ENCODE data around the gene IFRD1.

The IFRD1 gene, protein sequence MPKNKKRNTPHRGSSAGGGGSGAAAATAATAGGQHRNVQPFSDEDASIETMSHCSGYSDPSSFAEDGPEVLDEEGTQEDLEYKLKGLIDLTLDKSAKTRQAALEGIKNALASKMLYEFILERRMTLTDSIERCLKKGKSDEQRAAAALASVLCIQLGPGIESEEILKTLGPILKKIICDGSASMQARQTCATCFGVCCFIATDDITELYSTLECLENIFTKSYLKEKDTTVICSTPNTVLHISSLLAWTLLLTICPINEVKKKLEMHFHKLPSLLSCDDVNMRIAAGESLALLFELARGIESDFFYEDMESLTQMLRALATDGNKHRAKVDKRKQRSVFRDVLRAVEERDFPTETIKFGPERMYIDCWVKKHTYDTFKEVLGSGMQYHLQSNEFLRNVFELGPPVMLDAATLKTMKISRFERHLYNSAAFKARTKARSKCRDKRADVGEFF

DNA sequence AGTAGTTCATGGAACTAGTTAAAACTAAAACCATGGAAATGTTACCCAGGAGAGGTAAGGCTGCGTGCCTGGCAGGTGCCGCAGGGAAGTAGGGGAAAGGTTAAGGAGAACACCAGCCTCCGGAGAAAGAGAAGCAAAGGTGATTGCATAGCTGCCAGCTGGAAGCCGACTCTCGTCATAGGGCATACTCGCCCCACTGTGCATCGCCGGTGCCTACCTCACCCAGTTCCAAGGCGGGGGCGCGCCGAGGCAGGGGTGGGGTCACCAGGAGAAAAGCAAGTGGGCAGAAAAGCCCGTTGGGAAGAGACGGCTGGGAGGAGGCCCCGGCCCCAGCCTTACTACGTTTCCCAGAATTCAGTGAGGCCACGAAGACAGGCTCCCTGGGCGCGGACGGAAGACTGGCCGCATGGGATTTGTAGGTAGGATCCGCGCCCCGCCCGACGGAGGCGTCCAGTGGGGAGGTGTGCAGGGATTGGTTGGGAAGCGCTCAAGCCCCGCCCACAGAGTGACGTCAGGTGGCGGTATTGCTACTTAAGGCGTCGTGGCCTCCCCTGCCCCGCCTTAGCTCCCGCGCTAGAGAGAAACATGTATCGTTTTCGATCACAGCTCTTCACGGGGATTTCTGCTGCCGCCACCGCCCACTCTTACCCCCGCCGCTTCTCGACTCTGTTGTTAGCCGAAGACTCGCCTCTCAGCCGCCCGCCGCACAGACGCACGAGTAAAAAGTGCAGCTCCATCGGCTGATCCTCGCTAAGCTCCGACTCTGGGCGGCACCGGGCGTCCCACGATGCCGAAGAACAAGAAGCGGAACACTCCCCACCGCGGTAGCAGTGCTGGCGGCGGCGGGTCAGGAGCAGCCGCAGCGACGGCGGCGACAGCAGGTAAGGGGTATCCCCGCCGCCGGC lies at the start of gene IFRD1:
TSS of gene IFRD1 (plus strand) at position 559 of the 905 bp plus-strand sequence. CDS start at position 788, 229 bp downstream.
- DNase-seq: peak; percentile 100

DNA sequence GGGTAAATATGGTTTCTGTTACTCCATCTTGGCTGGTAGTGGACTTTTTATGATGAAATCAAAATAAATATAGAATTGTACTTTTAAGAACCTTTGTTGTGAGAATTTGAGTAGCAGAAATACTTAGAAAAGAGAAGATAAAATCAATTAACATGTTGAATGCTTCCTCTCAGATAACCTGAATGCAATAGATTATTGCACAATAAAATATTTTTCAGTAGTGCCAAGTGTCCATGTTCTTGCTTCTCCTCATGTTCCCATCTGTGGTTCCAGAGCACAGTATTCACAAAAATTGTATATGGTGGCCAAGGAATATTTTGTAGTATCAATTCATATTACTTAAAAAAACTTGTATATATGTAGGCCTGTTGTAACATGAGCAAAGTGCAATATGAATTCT lies 45.9 kb upstream of the IFRD1 start:
- no peak for DNase-seq

DNA sequence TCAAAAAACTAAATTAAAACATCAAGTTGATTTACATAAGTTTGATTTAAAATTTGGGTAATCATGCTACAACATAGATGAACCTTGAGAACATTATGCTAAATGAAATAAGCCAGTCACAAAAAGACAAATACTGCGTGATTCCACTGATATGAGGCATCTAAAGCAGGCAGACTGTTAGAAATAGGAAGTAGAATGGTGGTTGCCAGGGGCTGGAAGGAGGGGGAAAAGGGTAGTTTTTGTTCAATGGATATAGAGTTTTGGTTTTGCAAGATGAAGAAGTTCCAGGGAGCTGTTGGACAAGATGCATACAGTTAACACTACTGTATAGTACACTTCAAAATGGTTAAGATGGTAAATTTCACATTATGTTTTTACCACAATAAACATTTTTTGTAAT lies 45.0 kb upstream of the IFRD1 start:
- no peak for DNase-seq

DNA sequence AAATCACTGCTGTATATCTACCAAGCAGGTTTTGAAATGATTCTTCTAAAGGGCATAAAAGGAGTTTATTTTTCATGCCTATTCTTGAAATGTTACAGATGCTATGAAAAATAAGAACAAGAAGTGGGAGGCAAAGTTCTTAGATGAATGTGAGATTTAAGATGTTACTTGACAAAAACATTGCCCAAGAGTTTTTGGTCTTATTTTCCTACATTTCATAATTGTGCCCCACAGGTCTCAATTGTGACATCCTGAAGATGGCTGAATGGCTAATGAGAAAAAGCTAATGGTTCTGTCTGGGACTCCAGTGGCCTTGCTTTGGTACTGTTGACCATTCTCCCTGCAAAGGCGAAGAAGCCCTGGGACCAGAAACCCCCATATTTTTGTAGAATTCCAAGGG lies 43.0 kb upstream of the IFRD1 start:
- no peak for DNase-seq

DNA sequence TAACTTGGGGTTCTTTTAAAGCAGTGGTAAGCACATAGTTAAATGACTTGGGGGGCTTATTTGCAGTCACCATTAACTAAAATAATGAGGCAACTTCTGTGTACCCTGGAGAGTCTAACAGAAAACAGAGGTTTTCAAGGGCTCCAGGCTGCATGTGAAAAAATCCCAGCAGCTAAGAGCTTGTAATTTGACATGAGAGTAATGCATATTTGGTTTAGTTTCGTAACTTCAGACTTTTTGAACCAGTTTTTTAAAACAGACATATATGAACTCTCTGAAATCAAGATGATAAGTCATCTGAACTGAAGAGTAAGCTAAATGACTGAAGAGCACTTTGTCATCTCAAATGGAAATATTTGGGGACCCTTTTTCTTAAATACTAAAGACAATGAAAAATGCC lies 40.2 kb upstream of the IFRD1 start:
- no peak for DNase-seq

DNA sequence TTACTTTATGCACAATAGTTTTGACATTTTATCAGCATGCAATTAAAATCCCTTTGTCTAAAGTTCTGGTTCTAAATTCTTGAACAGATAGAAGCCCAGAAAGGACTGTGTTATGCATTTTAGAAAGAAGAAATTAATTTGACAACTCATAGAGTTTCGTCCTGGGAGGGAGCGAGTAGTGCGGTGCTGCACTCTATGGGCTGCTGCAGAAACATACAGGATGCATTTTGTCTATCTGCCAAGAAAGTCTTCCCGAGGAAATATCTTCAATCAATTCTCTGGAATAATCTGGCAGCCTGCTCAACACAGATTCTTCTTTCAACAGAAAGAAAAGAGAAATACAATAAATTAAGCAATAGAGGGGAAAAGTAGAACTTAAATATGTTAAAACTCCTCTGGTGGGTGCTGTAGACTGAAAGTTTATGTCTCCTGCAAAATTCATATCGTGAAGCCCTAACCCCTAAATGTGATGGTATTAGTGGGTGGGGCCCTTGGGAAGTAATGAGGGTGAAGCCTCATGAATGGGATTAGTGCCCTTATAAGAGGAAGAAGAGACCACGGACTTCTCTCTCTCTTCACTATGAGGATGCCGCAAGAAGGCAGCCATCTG lies 39.0 kb upstream of the IFRD1 start:
- DNase-seq: no peak

DNA sequence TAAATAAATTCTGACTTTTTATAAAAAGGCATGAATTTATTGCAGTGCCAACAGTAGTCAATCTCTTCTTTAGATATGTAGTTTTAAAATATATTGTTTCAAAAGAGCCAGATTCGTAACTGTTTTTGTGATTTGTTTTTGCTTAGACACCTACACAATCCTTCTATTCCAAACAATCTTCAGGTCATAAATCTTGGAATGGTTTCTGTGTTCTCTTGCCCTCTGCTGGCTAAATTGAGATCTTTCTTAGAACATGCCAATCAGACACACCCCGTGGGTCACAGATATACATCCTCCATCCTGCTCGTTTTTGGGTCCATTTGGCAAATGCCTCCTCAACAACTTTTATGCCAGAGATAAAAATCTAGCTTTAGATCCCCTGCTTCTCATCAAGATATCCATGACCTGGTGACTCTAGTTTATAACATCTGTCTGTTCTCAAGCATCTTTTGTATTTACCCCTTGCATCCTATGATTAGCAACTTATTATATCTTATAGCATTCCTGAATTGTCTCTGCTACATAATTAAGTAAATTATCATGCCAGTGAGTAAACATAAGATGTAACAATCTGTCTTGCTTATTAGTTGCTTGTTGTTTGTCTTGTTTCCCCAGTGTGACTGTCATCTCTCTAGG lies 35.3 kb upstream of the IFRD1 start:
- DNase-seq: peak; percentile 47

DNA sequence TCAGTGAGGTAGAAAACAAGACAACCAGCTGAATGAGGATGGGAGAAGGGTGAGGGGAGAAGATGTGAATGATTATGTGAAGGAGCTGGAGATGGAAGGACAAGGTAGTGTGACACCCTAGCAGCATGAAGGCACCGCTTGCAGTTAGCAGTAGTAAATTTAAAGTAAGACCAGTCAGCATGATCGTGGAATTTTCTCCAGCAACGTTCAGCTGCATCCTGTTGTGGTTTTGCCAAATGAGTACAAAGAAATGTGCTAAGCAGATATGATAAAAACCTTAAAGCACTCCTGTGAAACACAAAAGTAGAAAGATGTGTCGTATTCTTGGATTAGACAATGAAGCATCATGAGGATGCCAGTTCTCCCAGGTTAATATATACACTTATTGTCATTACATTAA lies 34.1 kb upstream of the IFRD1 start:
- DNase-seq: no peak

DNA sequence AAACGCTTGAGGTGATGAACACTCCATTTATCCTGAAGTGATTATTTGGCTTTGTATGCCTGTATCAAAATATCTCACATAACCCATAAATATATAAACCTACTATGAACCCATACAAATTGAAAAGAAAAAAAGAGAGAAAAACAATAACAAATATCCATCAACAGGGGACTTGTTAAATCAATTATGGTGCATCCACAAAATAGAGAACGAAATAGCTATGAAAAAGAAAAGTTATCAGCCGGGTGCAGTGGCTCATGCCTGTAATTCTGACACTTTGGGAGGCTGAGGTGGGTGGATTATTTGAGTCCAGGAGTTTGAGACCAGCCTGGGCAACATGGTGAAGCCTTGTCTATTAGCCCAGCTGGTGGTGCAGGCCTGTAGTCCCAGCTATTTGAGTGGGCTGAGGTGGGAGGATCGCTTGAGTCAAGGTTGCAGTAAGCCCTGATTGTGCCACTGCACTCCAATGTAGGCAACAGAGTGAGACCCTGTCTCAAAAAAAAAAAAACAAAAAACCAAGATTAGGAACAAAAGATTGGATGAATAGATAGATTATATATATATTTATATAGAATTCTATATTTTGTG lies 30.6 kb upstream of the IFRD1 start:
- no peak for DNase-seq

DNA sequence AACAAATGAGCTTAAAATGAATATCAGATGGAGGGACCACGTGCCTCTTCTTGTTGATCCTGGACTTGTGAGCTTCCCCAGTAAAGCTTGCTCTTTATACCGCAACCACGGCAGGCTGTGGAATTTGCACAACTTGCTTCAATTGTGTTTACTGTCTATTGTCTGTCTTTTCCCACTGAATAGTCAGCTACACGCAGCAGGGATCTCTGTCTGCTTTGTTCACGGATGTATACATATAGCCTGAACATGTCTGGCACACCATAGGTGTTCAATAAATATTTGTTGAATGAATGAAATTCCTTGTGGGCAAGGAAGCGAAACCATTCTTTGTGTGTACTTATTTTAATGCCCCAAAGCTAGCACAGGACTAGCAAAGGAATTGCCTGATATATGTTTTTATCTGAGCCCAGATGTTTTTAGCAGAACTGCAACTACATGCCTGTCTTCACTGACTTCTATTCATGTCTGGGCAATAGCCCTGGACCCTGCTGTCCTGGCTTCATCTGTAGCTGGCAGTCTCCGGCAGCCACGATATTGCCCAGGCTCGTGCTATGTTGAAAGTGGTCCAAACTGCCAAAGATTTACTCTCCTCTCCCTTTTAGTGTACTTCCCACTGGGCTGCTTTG lies 29.9 kb upstream of the IFRD1 start:
- DNase-seq: peak; percentile 47

DNA sequence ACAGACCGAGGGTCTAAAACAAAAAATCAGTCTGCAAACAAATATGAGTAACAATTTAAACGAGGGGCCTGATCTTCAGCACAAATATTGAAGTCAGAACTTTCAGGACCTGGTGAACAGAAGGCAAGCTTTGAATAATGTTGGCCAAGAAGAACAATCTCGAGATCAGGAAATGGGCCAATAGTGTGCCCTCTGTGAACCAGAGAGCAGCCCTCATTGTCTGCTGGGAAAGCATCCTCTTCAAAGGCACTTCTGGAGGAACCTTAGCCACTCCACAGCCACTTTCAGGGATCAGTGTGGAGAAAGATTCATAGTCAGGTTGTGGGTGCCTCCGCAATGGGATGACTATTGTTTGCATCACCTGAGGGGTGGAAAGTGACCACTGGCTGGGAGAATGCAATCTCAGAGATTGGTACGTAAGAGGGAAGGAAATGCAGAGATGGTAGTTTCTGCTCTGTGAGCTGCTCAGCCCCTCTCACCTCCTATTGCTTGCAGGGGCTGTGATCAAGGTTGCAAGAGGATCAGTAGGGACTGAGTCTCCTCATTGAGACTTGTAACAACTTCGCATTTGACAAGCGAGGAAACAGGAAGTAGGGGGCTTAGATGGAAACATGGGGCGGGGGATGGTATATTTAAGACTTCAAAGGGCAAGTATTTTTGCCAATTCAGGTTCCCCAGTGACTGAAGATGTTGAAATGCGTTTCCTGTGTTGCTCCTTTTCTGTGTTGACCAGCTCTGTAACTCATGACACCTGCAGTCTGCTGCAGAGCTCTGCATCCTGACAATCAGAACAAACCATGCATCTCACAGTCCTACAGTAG lies 28.4 kb upstream of the IFRD1 start:
- no peak for DNase-seq

DNA sequence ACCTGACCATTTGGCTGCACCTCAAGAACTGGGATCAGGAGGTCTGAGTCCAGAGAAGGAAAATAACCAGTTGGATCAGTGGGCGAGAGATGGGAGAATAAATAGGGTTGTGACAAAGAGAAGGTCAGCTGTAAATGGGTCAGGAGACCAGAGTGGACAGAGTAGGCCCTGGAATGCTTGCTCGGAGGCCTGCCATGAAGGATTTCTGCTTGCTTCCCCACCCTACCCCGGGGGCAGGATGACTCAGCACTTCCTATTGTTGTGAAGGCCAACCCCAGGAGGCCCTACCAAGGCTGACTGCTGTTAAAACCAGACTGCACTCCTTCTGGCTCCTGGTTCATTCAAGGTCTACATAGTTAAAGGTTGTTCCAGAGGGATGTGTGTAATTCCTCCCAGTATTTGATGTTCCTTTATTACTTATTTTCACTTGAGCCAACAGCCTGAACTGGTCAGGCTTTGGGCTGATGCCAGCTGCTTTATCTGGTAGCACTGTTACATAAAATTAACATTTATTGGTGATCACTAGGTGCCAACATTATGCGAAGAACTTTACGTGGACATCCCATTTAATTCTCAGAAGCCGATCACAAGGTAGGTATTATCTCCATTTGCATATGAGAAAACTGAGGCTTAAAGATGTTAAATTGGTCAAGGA lies 27.3 kb upstream of the IFRD1 start:
- peak; percentile 65 for DNase-seq

DNA sequence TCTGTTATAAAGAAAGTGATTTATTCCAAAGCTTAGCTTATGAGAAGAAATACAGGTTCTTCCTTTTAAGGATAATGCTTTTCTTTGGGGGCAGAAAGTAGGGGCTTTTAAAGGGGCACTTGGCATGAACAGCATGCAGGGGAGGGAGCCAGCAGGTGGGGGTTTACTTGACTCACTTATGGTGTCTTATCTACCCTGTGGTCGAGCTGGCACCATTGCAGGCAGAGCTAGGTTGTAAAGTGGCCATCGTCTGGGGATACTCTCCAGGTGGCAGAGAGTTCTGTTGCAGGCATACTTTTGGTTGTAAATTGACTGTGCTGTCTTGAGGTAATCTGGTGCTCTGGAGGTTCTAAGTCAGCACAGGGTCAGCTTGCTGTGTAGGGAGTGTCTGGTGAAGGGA lies 26.3 kb upstream of the IFRD1 start:
- no peak for DNase-seq

DNA sequence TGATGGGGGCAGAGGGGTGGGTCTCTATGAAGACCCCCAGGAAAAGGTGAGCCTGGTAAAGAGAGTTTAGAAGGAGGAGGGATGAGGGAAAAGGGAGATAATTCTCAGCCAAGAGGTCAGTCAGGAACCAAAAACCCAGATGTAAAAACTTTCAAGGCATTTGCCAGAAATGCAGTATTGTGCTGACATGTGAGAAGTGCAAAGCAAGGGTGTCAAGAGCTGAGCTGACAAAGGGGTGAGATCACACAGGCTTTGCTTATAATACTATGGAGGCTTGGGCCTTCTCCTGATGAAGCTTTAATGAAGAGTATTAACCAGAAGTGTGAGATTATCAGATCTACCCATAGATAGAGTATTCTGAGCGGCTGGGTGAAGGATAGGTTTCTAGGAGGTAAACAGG lies 22.3 kb upstream of the IFRD1 start:
- DNase-seq: no peak

DNA sequence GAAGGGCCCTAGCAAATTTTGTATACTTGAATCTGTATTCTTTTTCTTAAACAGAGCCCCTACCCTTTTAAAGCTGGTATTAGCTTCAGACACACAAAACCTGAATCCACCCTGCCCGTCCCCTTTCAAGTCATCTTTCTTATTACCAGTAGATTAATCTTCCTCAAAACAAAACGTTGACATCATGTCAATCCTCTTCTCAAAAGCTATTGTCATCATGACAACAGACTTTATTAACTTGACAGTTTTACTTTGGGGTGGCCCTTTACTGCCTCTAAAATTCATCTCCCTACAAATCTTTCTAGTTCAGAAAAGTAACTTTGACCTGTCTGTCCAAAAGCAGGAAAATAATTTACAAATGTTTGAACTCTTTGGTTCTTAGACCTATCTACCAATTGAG lies 21.5 kb upstream of the IFRD1 start:
- DNase-seq: no peak

DNA sequence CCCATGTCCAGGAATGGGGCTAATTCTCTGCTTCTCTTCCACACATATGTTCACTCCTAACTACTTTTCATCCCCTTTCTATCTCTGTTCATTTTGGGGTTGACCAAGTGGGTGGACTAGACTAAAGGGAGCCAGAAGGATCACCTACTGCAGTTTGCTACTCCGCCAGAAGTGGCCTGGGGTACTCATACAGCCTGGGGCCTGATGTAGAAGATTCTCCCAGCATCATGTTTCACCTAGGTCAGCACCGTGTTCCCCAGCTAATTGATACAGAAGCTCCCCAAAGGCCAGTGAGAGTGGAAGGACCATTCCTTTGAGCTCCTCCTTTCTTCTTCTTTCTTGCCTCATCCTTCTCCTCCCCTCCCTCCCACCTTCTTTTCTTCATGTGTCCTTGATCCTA lies 19.6 kb upstream of the IFRD1 start:
- DNase-seq: no peak

DNA sequence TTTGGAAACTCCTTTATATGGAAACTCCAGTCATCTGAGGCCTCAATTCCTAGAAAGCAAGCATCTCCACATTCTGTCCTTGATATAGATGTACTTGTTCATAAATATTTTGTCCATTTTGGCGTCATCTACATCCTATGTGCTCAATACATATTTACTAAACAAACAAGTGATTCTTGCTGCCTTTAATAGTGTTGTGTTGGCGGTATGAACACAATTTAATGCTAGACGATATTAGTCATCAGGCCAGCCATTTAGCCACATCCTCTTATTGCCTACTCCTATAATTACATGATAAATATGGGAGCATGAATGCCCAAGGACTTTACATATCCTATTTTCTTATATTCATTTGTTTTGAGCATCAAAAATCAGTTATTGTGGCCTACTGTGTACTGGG lies 18.5 kb upstream of the IFRD1 start:
- DNase-seq: no peak

DNA sequence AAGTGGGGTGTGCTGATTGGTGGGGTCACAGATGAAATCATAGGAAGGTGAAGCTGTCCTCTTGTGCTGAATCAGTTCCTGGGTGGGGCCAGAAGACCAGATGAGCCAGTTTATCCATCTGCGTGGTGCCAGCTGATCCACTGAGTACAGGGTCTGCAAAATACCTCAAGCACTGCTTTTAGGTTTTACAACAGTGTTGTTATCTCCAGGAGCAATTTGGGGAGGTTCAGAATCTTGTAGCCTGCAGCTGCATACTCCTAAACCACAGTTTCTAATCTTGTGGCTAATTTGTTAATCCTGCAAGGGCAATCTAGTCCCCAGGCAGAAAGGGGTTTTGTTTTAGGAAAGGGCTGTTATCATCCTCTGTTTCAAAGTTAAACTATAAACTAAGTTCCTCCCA lies 17.0 kb upstream of the IFRD1 start:
- DNase-seq: no peak

DNA sequence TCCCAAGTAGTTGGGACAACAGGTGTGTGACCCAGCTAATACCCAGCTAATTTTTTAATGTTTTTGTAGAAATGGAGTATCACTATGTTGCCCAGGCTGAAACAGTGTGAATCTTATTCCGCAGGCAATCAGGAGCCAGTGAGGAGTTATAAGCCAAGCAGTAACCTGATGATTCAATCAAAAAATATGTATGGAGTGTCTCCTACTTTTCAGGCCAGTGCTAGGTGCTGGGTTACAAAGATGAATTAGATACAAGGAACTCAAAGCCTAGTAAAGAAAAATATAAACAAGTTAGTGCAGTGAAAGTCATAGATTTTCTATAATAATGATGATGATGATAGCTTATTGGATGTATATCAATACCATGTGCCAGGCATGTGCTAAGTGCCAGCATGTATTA lies 13.2 kb upstream of the IFRD1 start:
- no peak for DNase-seq

DNA sequence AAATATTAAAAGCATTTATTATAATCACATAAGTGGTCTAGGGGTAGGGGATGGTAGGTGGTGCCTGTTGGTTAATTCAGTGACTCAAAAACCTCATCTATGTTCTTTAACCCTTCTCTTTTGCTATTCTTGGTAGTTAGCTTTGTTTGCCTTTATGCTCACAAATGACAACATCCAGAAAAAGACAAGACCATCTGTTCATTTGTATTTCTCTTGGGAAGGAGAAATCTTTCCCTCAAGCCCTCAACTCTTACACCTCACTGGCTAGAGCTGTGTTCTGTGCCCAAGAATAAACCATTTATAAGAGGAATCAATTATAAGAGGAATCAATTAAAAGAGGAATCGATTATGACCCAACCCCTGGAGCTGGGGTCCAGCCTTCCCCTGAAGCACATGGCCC lies 10.8 kb upstream of the IFRD1 start:
- DNase-seq: no peak

DNA sequence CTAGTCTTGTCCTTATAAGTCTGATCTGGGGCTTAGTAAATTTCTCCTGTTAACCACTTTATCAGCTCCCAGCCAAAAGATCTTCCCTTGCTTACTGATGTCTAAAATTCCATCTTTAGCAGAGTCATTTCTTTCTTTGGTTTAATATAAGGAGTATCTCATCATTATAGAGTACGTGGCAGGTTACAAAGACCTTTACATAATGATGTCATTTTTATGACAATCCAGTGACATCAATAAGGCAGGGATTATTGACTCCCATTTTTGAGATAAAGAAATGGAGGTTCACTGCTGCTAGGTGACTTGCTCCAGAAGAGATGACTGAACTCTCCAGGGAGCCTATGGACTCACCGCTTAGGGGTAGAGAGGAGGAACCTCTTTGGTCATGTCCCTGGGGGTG lies 8.1 kb upstream of the IFRD1 start:
- DNase-seq: no peak
